HG02840 (cell line): ENCODE measurements around the gene CAVIN3.

Experiments
- ATAC-seq: cut with Tn5 transposase; IDR thresholded peaks from one replicate; pipeline ENCODE4 v1.9.1; 2021; ENCODE audit warnings: mild to moderate bottlenecking, moderate library complexity, moderate number of reproducible peaks; ENCODE audit not compliant: unreplicated experiment, low FRiP score

Gene CAVIN3

GRCh38 chr11:6273188-6273587 lies 47.1 kb downstream of the CAVIN3 start:
- ATAC-seq: no peak

DNA sequence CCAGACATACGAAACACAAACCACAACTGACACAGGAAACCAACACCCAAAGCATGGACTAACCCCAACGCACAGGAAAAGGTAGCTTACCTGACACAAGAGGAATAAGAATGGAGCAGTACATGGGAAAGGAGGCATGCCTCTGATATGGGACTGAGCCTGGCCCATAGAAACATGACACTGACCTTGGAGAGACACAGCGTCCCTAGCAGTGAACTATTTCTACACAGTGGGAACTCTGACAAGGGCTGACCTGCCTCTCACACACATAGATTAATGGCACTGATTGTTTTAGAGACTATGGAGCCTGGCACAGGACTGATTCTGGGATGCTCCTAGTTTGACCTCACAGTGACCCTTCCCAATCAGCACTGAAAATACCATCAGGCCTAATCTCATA lies 48.7 kb downstream of the CAVIN3 start:
- no peak for ATAC-seq

- no peak for ATAC-seq
Observed at GRCh38 chr11:6270584-6271246, 49.6 kb downstream of the CAVIN3 start.

GRCh38 chr11:6269994-6270393 lies 50.3 kb downstream of the CAVIN3 start:
- no peak for ATAC-seq
